Astrocyte of the spinal cord (primary cell): ENCODE results near the gene PNPLA7.

Source experiments
- DNase-seq: peaks from one replicate; pipeline ENCODE4 v3.0.0; 2011; ENCODE audit warnings: low read depth, low spot score
- H3K4me3 ChIP-seq: 2 replicates; pipeline ENCODE4 v1.5.1; 2011; ENCODE audit warnings: low read depth, mild to moderate bottlenecking, low read length, moderate library complexity
- in situ Hi-C: cut with HindIII; loops from 2 replicates; pipeline ENCODE4 v1.10.0; 2017; ENCODE audit warnings: low sequenced_read_pairs
- TF ChIP-seq, protein P1 (sequence below): IDR thresholded peaks from 2 replicates; pipeline ENCODE4 v1.5.1; 2012; ENCODE audit warnings: low read depth, mild to moderate bottlenecking, low read length, inconsistent platforms

Gene PNPLA7

DNA sequence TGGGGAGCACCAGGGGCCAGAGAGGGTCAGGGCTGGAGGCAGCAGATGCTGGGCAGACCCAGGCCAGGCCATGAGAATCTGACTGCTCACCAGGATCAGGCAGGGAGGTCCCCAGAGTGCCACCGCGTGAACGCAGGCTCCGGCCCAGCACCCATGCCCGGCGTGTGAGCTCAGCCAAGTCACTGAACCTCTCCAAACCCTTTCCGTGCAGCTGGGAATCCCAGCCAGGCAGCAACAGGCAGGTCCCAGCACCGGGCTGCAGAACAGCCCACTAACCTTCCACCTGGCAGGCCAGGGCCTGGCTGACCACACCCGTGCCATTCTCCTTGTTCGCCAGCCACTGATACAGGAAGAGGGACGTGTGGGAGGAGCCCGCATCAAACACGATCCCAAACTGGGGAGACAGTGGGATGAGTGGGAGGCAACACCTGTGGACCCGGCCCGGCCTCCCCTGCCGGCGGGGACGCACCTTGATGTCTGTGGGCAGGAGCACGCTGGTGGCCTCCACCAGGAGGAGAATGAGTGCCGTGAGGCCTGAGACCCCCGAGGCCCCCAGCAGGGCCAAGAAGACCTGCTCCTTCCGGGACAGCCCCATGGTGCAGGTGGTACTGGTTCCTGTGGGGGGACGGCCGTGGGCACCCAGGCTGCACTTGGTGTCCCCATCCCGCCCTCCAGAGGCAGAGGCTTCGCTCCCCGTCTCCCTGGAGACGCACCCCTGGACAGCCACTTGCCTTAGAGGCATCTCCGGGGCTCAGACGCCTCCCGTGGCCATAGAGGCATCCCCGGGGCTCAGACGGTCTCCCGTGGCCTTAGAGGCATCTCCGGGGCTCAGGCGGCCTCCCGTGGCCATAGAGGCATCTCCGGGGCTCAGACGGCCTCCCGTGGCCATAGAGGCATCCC lies 112.3 kb downstream of the PNPLA7 start:
- DNase-seq: no peak
- TF ChIP-seq, protein P1, sequence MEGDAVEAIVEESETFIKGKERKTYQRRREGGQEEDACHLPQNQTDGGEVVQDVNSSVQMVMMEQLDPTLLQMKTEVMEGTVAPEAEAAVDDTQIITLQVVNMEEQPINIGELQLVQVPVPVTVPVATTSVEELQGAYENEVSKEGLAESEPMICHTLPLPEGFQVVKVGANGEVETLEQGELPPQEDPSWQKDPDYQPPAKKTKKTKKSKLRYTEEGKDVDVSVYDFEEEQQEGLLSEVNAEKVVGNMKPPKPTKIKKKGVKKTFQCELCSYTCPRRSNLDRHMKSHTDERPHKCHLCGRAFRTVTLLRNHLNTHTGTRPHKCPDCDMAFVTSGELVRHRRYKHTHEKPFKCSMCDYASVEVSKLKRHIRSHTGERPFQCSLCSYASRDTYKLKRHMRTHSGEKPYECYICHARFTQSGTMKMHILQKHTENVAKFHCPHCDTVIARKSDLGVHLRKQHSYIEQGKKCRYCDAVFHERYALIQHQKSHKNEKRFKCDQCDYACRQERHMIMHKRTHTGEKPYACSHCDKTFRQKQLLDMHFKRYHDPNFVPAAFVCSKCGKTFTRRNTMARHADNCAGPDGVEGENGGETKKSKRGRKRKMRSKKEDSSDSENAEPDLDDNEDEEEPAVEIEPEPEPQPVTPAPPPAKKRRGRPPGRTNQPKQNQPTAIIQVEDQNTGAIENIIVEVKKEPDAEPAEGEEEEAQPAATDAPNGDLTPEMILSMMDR: no peak
- in situ Hi-C loops: no loop called here
- H3K4me3 ChIP-seq: no peak overlapping the region

DNA sequence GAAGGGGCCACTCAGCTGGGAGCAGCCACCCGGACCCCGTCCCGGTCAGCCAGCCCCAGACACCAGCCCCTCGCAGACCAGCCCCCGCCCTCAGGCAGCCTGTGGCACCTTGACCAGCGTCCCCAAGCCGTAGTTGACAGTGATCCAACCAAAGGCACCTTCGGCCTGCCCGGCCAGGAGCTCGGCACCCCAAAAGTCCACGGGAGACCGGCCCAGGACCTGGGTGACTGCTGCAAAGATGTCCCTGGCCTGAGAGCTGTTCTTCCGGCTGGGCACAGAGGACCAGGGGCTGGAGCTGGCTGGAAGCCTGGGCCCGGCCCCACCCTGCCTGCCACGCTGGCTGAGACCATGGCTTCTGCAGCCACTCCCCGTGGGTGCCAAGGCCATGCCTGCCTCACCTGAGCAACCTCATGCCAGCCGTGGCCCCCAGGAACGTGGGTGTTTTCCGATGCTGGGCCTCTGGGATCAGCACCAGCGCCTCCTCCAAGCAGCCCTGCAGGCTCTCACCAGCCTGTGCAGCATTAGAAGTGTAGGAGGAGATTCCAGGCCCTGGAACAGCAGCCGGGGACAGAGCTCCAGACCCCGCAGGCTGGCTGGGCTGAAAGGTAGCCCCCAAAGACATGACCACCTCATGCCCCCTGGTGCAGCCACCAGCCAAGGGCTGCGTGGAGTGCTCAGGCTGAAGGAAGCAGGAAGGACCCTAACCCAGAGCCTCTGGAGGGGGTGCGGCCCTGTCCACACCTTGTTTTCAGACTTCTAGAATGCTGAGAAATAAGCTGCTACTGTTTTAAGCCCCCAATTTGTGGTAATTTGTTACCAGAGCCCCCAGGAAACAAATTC lies 113.2 kb downstream of the PNPLA7 start:
- no peak for DNase-seq
- in situ Hi-C loops: no loop called here
- H3K4me3 ChIP-seq: no peak overlapping the region
- TF ChIP-seq, protein P1: no peak

DNA sequence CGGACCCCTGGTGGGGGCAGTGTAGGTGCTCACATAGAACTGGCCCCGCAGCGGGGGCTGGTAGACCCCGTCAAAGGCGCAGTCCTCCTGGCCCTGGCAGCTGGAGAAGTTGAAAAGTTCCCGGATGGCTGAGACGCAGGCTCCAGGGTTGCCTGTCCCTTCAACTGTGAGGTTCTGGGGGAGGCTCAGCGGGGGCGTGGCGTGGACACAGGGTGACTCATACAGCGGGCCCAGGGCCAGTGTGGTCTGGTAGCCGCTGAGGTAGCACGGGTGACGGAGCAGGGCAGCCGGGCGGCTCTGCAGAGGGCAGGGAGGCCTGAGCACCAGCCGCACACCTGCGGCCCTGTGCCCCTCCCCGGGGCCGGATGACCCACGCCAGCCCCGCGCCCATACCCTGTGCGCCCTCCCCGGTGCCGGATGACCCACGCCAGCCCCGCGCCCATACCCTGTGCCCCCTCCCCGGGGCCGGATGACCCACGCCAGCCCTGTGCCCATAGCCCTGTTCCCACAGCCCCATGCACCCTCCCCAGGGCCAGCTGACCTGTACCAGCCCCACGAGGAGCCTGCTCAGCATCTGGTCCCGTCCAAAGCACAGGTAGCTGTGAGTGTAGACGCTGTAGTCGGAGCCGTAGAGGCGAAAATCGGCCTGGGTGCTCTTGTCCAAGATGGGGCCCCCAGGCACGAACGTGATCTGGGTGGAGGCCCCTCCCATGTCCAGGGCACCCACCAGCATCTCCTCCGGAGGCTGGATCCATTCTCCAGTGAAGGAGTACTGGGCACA lies 114.0 kb downstream of the PNPLA7 start:
- no peak overlapping the region for H3K4me3 ChIP-seq
- in situ Hi-C loops: no loop called here
- peak; percentile 85 for DNase-seq
- TF ChIP-seq, protein P1: no peak

DNA sequence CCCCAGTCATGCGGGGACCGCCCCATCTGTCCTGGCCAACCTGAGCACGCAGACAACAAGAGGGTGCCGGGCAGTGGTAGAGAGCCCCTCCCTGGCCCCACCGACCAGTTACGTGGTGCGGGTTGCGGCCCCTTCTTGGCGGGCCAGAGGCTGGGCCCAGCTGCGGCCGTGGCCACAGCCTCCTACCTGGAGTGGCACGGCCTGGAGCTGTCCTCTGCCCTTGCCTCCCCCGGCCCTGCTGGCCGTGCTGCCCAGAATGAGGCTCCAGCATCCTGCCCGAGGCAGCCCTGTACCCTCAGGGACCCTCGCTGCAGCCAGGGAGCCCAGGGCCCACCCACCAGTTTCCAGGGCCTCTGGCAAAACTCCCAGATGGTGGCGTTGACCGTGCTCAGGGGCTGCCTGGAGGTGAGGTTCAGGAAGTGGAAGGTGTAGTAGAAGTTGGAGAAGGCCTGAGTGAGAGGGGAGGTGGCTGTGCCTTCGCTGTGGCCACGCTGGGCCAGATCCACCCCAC lies 114.8 kb downstream of the PNPLA7 start:
- H3K4me3 ChIP-seq: no peak overlapping the region
- TF ChIP-seq, protein P1: no peak
- in situ Hi-C loops: no loop called here
- DNase-seq: no peak

DNA sequence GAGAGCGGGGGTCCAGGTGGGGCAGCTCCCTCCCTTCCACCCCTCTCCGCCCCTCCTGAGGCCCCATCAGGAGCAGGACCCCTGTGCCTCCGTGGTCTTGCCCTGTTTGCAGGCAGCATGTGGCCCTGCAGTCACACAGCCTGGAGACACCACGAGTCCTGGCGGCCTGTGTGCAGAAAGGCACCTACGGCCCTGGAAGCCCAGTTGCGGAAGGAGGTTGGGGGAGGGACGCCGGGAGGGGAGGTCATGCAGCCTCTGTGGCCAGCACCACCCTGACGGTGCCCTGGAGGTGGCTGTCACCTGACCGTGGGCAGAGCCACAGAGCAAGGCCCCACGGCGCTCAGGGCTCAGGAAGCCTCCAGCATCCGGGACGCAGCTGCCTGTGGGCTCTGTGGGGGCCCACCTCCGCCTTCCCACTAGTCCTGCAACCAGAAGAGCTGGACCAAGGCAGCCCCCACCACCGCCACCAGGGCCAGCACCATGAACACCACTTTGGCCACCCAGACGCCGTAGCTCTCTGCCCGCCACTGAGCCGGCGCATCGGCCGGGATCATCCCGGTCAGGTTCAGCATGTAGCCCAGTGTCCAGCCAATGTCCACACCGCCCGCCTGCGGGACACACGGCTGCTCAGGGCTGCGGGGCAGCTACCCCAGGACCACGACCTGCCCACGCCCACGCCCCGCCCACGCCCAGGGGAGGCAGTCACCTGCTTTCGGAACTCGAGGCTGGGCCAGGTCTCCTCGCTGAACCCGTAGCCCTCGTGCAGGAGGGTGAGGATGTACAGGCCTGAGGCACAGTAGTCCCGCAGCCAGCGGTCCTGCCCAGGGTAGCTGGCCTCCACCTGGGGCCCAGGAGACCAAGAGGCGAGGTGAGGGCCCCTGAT lies 115.5 kb downstream of the PNPLA7 start:
- no peak for DNase-seq
- no peak overlapping the region for H3K4me3 ChIP-seq
- TF ChIP-seq, protein P1: no peak
- in situ Hi-C loops: no loop called here
